Hepatocyte (in vitro differentiated cells): ENCODE measurements around the gene CDH26.

ENCODE experiments used
- EZH2 ChIP-seq: fragments of 200-600 bp; sonication (generic); IDR thresholded peaks from 2 replicates; pipeline ENCODE4 v1.6.1; 2016; ENCODE audit warnings: antibody characterized with exemption, mild to moderate bottlenecking, borderline replicate concordance
- EZH2phosphoT487 ChIP-seq: fragments of 200-600 bp; sonication (generic); IDR thresholded peaks from one replicate; pipeline ENCODE4 v1.6.1; 2018; ENCODE audit warnings: antibody characterized with exemption, mild to moderate bottlenecking, low read depth, moderate library complexity; ENCODE audit not compliant: unreplicated experiment, severe bottlenecking
- TF ChIP-seq, protein P1 (sequence below): fragments of 200-600 bp; sonication (generic); IDR thresholded peaks from 2 replicates; pipeline ENCODE4 v1.5.1; 2016; ENCODE audit warnings: antibody characterized with exemption, mild to moderate bottlenecking; ENCODE audit not compliant: poor library complexity

DNA sequence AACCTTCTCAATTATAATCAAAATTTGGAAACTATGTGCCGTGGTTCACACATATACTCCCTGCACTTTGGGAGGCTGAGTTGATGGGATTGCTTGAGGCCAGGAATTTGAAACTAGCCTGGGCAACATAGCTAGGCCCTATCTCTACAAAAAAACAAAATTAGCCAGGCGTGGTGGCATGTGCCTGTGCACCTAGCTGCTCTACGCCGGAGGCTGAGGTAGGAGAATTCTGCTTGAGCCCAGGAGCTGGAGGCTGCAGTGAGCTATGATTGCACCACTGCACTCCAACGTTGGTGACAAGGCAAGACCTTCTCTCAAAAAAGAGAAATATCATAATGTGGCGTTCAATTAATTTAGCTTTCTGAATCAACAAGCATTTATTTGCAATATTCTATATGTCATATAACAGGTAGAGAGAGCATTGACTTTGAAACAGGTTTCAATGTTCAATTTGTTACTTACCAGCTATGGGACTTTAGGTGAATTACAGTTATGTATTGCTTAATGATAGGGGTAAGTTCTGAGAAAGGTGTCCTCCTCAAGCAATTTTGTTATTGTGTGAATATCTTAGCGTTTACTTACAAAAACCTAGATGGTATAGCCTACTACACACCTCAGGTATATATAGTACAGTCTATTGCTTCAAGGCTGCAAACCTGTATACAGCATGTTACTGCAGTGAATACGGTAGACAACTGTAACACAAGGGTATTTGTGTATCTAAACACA, 22.6 kb upstream of the CDH26 start:
- TF ChIP-seq EZH2phosphoT487 (no peak), EZH2 (no peak)
- TF ChIP-seq, protein P1, sequence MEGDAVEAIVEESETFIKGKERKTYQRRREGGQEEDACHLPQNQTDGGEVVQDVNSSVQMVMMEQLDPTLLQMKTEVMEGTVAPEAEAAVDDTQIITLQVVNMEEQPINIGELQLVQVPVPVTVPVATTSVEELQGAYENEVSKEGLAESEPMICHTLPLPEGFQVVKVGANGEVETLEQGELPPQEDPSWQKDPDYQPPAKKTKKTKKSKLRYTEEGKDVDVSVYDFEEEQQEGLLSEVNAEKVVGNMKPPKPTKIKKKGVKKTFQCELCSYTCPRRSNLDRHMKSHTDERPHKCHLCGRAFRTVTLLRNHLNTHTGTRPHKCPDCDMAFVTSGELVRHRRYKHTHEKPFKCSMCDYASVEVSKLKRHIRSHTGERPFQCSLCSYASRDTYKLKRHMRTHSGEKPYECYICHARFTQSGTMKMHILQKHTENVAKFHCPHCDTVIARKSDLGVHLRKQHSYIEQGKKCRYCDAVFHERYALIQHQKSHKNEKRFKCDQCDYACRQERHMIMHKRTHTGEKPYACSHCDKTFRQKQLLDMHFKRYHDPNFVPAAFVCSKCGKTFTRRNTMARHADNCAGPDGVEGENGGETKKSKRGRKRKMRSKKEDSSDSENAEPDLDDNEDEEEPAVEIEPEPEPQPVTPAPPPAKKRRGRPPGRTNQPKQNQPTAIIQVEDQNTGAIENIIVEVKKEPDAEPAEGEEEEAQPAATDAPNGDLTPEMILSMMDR = no peak
